Gastroesophageal sphincter (tissue), 3 donors: ENCODE measurements around the gene EDNRB.

Source experiments
- CTCF ChIP-seq, 4 experiments: fragments of 200-600 bp in 2 of 4; fragments of 450-650 bp in 2 of 4; sonication (generic) in 1 of 4; IDR thresholded peaks; one replicate each; pipeline ENCODE4 v1.5.1; 2017 to 2019; ENCODE audit warnings: antibody characterized with exemption in 4 of 4, mild to moderate bottlenecking in 2 of 4, moderate library complexity in 2 of 4
- EP300 ChIP-seq: sonication (generic); formaldehyde crosslinking; IDR thresholded peaks from one replicate; pipeline ENCODE4 v1.6.1; 2017; ENCODE audit warnings: antibody characterized with exemption, mild to moderate bottlenecking
- POLR2A ChIP-seq, 2 donors: fragments of 450-650 bp; IDR thresholded peaks; one replicate each; pipeline ENCODE4 v1.6.1; 2017; ENCODE audit warnings: antibody characterized with exemption in 2 of 2, mild to moderate bottlenecking in 2 of 2, moderate library complexity in 1 of 2
- POLR2AphosphoS5 ChIP-seq: sonication (generic); formaldehyde crosslinking; IDR thresholded peaks from one replicate; pipeline ENCODE4 v1.6.1; 2017; ENCODE audit warnings: antibody characterized with exemption

- TF ChIP-seq CTCF (IDR thresholded peaks at IDR 0.05) (no peak), POLR2AphosphoS5 (no peak), POLR2A (IDR thresholded peaks at IDR 0.05) (no peak), EP300 (no peak)
These were observed 23.9 kb downstream of the EDNRB start for GRCh38 chr13:77894743-77895142.
